Hepatocyte (in vitro differentiated cells): ENCODE results near the gene ASZ1. TPM values are rescaled to one million over a fixed set of nuclear protein-coding genes. Genes with fewer than 3 reads are reported as not detected.

ENCODE experiments used
- DNase-seq: peaks from one replicate; pipeline ENCODE4 v3.0.0-alpha.2; 2016; ENCODE audit warnings: low spot score
- H2AFZ ChIP-seq: fragments of 200-600 bp; sonication (generic); 2 replicates; pipeline ENCODE4 v1.6.0; 2016; ENCODE audit warnings: antibody characterized with exemption, mild to moderate bottlenecking
- H3K27ac ChIP-seq: fragments of 200-600 bp; sonication (generic); 2 replicates; pipeline ENCODE4 v1.5.1; 2016; ENCODE audit warnings: mild to moderate bottlenecking
- H3K27me3 ChIP-seq: fragments of 200-600 bp; sonication (generic); 2 replicates; pipeline ENCODE4 v1.6.1; 2016
- H3K36me3 ChIP-seq: fragments of 200-600 bp; sonication (generic); replicated peaks from 2 replicates; pipeline ENCODE4 v1.5.1; 2016; ENCODE audit warnings: low read depth; ENCODE audit not compliant: insufficient read depth
- H3K4me1 ChIP-seq: fragments of 200-600 bp; sonication (generic); 2 replicates; pipeline ENCODE4 v1.5.1; 2016; ENCODE audit warnings: mild to moderate bottlenecking, moderate library complexity; ENCODE audit not compliant: insufficient read depth
- H3K4me2 ChIP-seq: fragments of 200-600 bp; sonication (generic); 2 replicates; pipeline ENCODE4 v1.6.0; 2016
- H3K4me3 ChIP-seq: fragments of 200-600 bp; sonication (generic); 2 replicates; pipeline ENCODE4 v1.5.1; 2016; ENCODE audit warnings: mild to moderate bottlenecking
- H3K79me2 ChIP-seq: fragments of 200-600 bp; sonication (generic); 2 replicates; pipeline ENCODE4 v1.6.0; 2017; ENCODE audit warnings: mild to moderate bottlenecking
- H3K9me2 ChIP-seq: fragments of 200-600 bp; sonication (generic); replicated peaks from 2 replicates; pipeline ENCODE4 v1.6.0; 2017; ENCODE audit warnings: mild to moderate bottlenecking; ENCODE audit not compliant: insufficient read depth
- H3K9me3 ChIP-seq: fragments of 200-600 bp; sonication (generic); 2 replicates; pipeline ENCODE4 v1.5.1; 2016; ENCODE audit warnings: low read depth, mild to moderate bottlenecking
- H4K20me1 ChIP-seq: fragments of 200-600 bp; sonication (generic); 2 replicates; pipeline ENCODE4 v1.6.0; 2016; ENCODE audit warnings: mild to moderate bottlenecking; ENCODE audit not compliant: insufficient read depth, poor library complexity, severe bottlenecking
- EZH2 ChIP-seq: fragments of 200-600 bp; sonication (generic); IDR thresholded peaks from 2 replicates; pipeline ENCODE4 v1.6.1; 2016; ENCODE audit warnings: antibody characterized with exemption, mild to moderate bottlenecking, borderline replicate concordance
- EZH2phosphoT487 ChIP-seq: fragments of 200-600 bp; sonication (generic); IDR thresholded peaks from one replicate; pipeline ENCODE4 v1.6.1; 2018; ENCODE audit warnings: antibody characterized with exemption, mild to moderate bottlenecking, low read depth, moderate library complexity; ENCODE audit not compliant: unreplicated experiment, severe bottlenecking
- WGBS: methylation state at CpG from one replicate; pipeline ENCODE4 v1.1.6; 2016; ENCODE audit warnings: low lambda C conversion rate; ENCODE audit errors: missing lambda C conversion rate; 5-methylcytosine and 5-hydroxymethylcytosine counted together
- polyA plus RNA-seq: library from polyadenylated mRNA; unstranded; fragments of >200 nt; fragmentation: Nextera tagmentation; extraction: Ambion mirVana; gene quantifications from 2 replicates; pipeline ENCODE4 v1.2.1, GENCODE V29; 2016
- total RNA-seq: library from RNA; depleted of rRNA; stranded (reverse); fragments of >200 nt; gene quantifications from 2 replicates; pipeline ENCODE4 v1.2.3, GENCODE V29; 2014
- TF ChIP-seq, protein P1 (sequence below): fragments of 200-600 bp; sonication (generic); IDR thresholded peaks from 2 replicates; pipeline ENCODE4 v1.5.1; 2016; ENCODE audit warnings: antibody characterized with exemption, mild to moderate bottlenecking; ENCODE audit not compliant: poor library complexity

The ASZ1 gene
- total and polyA plus RNA-seq, 2 experiments from 2014 or later: 0.28 TPM; not detected in 1

DNA sequence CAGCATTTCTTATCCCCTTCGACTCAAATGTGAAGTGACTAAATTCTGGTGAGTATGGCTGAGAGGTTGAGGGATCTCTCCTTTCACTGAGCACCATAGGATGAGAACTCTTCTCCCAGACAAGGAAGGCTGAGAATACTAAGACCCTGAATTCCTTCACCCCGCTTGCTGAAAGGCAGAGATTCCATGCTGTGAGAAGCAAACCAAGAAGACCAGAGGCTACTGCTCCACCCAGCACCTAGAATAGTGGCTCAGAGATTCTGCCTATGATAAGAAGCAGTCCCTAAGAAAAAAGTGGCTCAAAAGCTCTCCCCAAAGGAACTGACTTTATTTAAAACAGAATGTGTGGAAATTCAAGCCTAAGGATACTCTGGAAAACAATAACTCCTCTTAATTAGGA is 77.7 kb downstream of the ASZ1 start:
- H3K27ac ChIP-seq: no peak overlapping the region
- H3K27me3 ChIP-seq: no peaks in the 10 kb centered on the region
- no peak overlapping the region for H2AFZ ChIP-seq
- H3K79me2 ChIP-seq: no peaks in the 10 kb centered on the region
- WGBS: 82% methylated on average over 2 of the region's 2 CpGs
- TF ChIP-seq EZH2phosphoT487 (no peak), EZH2 (no peak)
- TF ChIP-seq, protein P1, sequence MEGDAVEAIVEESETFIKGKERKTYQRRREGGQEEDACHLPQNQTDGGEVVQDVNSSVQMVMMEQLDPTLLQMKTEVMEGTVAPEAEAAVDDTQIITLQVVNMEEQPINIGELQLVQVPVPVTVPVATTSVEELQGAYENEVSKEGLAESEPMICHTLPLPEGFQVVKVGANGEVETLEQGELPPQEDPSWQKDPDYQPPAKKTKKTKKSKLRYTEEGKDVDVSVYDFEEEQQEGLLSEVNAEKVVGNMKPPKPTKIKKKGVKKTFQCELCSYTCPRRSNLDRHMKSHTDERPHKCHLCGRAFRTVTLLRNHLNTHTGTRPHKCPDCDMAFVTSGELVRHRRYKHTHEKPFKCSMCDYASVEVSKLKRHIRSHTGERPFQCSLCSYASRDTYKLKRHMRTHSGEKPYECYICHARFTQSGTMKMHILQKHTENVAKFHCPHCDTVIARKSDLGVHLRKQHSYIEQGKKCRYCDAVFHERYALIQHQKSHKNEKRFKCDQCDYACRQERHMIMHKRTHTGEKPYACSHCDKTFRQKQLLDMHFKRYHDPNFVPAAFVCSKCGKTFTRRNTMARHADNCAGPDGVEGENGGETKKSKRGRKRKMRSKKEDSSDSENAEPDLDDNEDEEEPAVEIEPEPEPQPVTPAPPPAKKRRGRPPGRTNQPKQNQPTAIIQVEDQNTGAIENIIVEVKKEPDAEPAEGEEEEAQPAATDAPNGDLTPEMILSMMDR: no peak
- no peaks in the 10 kb centered on the region for H3K4me1 ChIP-seq
- H4K20me1 ChIP-seq: no peaks in the 10 kb centered on the region
- H3K4me2 ChIP-seq: no peak overlapping the region
- no peak overlapping the region for H3K4me3 ChIP-seq
- H3K36me3 ChIP-seq: no peaks in the 10 kb centered on the region
- no peaks in the 10 kb centered on the region for H3K9me2 ChIP-seq
- peaks cover 3% of the 10 kb centered on the region for H3K9me3 ChIP-seq
- DNase-seq: no peak

DNA sequence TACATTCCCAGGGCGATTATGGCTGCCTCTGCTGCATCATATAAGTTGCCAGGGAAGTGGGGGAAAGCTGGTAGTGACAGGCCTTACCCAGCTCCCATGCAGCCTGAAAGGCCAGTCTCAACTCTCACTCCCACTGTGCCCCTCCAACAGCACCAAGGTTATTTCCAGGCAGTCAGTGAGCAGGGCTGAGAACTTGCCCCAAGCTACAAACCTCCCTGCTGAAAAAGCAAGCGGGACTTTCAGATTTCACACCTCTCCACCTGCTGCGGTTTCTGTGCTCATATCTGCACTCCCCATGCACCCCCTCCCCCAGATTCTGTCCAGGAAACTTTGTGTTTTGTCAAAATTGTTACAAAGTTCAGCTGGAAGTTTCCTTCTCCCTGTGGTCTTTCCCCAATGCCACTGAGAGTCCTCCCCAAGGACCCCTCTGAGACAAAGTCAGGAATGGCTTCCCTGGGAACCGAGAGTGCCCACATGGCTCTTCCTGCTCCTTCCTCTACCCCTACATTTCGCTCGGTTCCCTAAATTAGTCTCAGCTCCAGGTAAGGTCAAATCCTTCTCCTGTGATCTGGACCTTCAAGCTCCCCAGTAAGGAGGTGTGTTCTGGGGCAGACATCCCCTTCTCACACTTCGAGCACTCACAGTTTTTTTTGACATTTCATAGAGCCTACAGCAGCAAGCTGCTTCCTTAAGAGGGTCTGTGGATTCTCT is 79.2 kb downstream of the ASZ1 start:
- no peaks in the 10 kb centered on the region for H3K4me1 ChIP-seq
- H4K20me1 ChIP-seq: no peaks in the 10 kb centered on the region
- TF ChIP-seq, protein P1: no peak
- TF ChIP-seq EZH2phosphoT487 (no peak), EZH2 (no peak)
- no peaks in the 10 kb centered on the region for H3K27me3 ChIP-seq
- H3K27ac ChIP-seq: no peak overlapping the region
- no peaks in the 10 kb centered on the region for H3K79me2 ChIP-seq
- H3K36me3 ChIP-seq: no peaks in the 10 kb centered on the region
- 89% methylated on average over 7 of the region's 7 CpGs for WGBS
- H3K9me2 ChIP-seq: no peaks in the 10 kb centered on the region
- H3K4me3 ChIP-seq: no peak overlapping the region
- no peak overlapping the region for H2AFZ ChIP-seq
- no peak for DNase-seq
- H3K4me2 ChIP-seq: no peak overlapping the region
- H3K9me3 ChIP-seq: peaks cover 3% of the 10 kb centered on the region

DNA sequence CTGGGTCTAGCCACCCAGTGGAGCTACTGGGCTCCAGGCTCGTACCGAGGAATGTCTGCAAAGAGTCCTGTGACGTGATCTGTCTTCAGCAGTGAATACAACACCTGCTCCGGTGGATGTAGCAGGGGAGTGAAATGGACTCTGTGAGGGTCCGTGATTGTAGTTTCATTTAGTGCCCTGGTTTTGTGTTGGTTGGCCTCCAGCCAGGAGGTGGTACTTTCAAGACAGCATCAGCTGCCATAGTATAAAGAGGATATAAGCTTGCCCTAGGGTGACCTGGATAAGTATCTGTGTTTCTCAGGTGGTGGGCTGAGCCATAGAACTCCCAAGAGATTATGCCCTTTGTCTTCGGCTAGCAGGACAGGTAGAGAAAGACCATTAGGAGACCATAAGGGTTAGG is 79.8 kb downstream of the ASZ1 start:
- H3K4me1 ChIP-seq: no peaks in the 10 kb centered on the region
- no peak overlapping the region for H2AFZ ChIP-seq
- TF ChIP-seq EZH2 (no peak), EZH2phosphoT487 (no peak)
- TF ChIP-seq, protein P1: no peak
- no peak overlapping the region for H3K4me3 ChIP-seq
- H3K27ac ChIP-seq: no peak overlapping the region
- no peaks in the 10 kb centered on the region for H3K27me3 ChIP-seq
- no peaks in the 10 kb centered on the region for H3K79me2 ChIP-seq
- no peaks in the 10 kb centered on the region for H4K20me1 ChIP-seq
- no peaks in the 10 kb centered on the region for H3K9me2 ChIP-seq
- no peak for DNase-seq
- no peak overlapping the region for H3K4me2 ChIP-seq
- H3K9me3 ChIP-seq: peaks cover 3% of the 10 kb centered on the region
- 92% methylated on average over 6 of the region's 6 CpGs for WGBS
- no peaks in the 10 kb centered on the region for H3K36me3 ChIP-seq

DNA sequence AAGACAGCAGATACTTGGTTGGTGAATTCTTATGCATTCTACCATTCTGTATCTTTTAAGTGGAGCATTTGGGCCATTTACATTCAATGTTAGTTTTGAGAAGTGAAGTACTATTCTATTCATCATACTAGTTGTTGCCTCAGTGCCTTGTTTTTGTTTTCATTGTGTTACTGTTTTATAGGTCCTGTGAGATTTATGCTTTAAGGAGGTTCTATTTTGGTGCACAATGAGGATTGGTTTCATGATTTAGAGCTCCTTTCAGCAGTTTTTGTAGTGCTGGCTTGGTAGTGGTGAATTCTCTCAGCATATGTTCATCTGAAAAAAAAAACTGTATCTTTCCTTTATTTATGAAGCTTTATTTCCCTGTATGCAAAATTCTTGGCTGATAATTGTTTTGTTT is 81.1 kb downstream of the ASZ1 start:
- H3K79me2 ChIP-seq: no peaks in the 10 kb centered on the region
- no peaks in the 10 kb centered on the region for H3K36me3 ChIP-seq
- no peaks in the 10 kb centered on the region for H3K9me2 ChIP-seq
- H2AFZ ChIP-seq: no peak overlapping the region
- H3K4me3 ChIP-seq: no peak overlapping the region
- no peaks in the 10 kb centered on the region for H3K27me3 ChIP-seq
- H3K27ac ChIP-seq: no peak overlapping the region
- H3K4me1 ChIP-seq: no peaks in the 10 kb centered on the region
- no peak for DNase-seq
- no peaks in the 10 kb centered on the region for H4K20me1 ChIP-seq
- H3K4me2 ChIP-seq: no peak overlapping the region
- no peaks in the 10 kb centered on the region for H3K9me3 ChIP-seq
- TF ChIP-seq, protein P1: no peak
- TF ChIP-seq EZH2phosphoT487: no peak
- TF ChIP-seq EZH2: no peak
